Duodenal mucosa (tissue), 2 donors: Measurements from ENCODE around the gene PLEKHS1.
A peak's percentile ranks its signal among the peaks of the same experiment; 100 is the strongest.
"Not testable (repeated sequence)": the region's sequence is repeated elsewhere in the genome, so short reads cannot be mapped to it uniquely, and the experiment has no call there.

ENCODE experiments used
- H3K27ac ChIP-seq: one replicate; pipeline ENCODE4 v1.7.0; 2013; ENCODE audit warnings: low read depth, low read length
- H3K27me3 ChIP-seq, 2 donors: one replicate each; pipeline ENCODE4 v1.7.0; 2013; ENCODE audit warnings: low read length in 2 of 2, control low read depth in 1 of 2; ENCODE audit not compliant: insufficient read depth in 2 of 2, control insufficient read depth in 1 of 2
- H3K36me3 ChIP-seq, 2 donors: one replicate each; pipeline ENCODE4 v1.7.0; 2013; ENCODE audit warnings: low read length in 2 of 2, control low read depth in 1 of 2; ENCODE audit not compliant: insufficient read depth in 2 of 2, control insufficient read depth in 1 of 2
- H3K4me1 ChIP-seq, 2 donors: one replicate each; pipeline ENCODE4 v1.7.0; 2013; ENCODE audit warnings: low read length in 2 of 2, control low read depth in 1 of 2; ENCODE audit not compliant: insufficient read depth in 2 of 2, control insufficient read depth in 1 of 2
- H3K4me3 ChIP-seq, 2 donors: one replicate each; pipeline ENCODE4 v1.7.0; 2013; ENCODE audit warnings: low read length in 2 of 2, low read depth in 1 of 2
- H3K9ac ChIP-seq, 2 donors: one replicate each; pipeline ENCODE4 v1.7.0; 2013; ENCODE audit warnings: low read length in 2 of 2, low read depth in 1 of 2
- H3K9me3 ChIP-seq, 2 donors: one replicate each; pipeline ENCODE4 v1.7.0; 2013; ENCODE audit warnings: low read length in 2 of 2, control low read depth in 1 of 2; ENCODE audit not compliant: control insufficient read depth in 1 of 2

PLEKHS1 gene

GRCh38 chr10:113756940-113757543, 5.6 kb downstream of the PLEKHS1 start:
- no peak overlapping the region for H3K9ac ChIP-seq

GRCh38 chr10:113762083-113762482, 10.6 kb downstream of the PLEKHS1 start:
- no peak overlapping the region for H3K27ac ChIP-seq
- H3K9me3 ChIP-seq = peaks cover 0 to 7% of the 10 kb centered on the region in 2 donors
- peaks cover 0 to 20% of the 10 kb centered on the region in 2 donors for H3K4me1 ChIP-seq
- no peaks in the 10 kb centered on the region for H3K27me3 ChIP-seq
- no peaks in the 10 kb centered on the region for H3K36me3 ChIP-seq
- H3K9ac ChIP-seq = no peak overlapping the region
- H3K4me3 ChIP-seq = no peak overlapping the region

More at GRCh38 chr10:113756940-113757543, 5.6 kb downstream of the PLEKHS1 start:
- Histone ChIP-seq H3K4me3 (no peak overlapping the region), H3K27ac (no peak overlapping the region), H3K9me3 (no peaks in the 10 kb centered on the region), H3K27me3 (no peaks in the 10 kb centered on the region), H3K4me1 (peaks cover 17 to 20% of the 10 kb centered on the region in 2 donors), H3K36me3 (no peaks in the 10 kb centered on the region)

GRCh38 chr10:113764582-113764981, 13.1 kb downstream of the PLEKHS1 start:
- Histone ChIP-seq H3K9ac (no peak overlapping the region), H3K4me3 (no peak overlapping the region), H3K36me3 (peaks cover 4 to 7% of the 10 kb centered on the region in 2 donors), H3K4me1 (peaks cover 0 to 20% of the 10 kb centered on the region in 2 donors), H3K27ac (no peak overlapping the region), H3K27me3 (no peaks in the 10 kb centered on the region), H3K9me3 (peaks cover 0 to 7% of the 10 kb centered on the region in 2 donors)

GRCh38 chr10:113765910-113766309, 14.4 kb downstream of the PLEKHS1 start:
- no peak overlapping the region for H3K4me3 ChIP-seq
- peaks cover 0 to 19% of the 10 kb centered on the region in 2 donors for H3K4me1 ChIP-seq
- no peaks in the 10 kb centered on the region for H3K27me3 ChIP-seq
- no peak overlapping the region for H3K27ac ChIP-seq
- H3K9me3 ChIP-seq = peaks cover 0 to 7% of the 10 kb centered on the region in 2 donors
- H3K9ac ChIP-seq = peak overlapping the region in 1 of 2 donors; percentile 28
- H3K36me3 ChIP-seq = peaks cover 12 to 15% of the 10 kb centered on the region in 2 donors

- Histone ChIP-seq H3K4me1 (peaks cover 0 to 17% of the 10 kb centered on the region in 2 donors), H3K27me3 (no peaks in the 10 kb centered on the region), H3K9ac (no peak overlapping the region), H3K4me3 (no peak overlapping the region), H3K27ac (no peak overlapping the region), H3K36me3 (peaks cover 15 to 17% of the 10 kb centered on the region in 2 donors), H3K9me3 (peaks cover 0 to 7% of the 10 kb centered on the region in 2 donors)
Measured at GRCh38 chr10:113767222-113767621, 15.7 kb downstream of the PLEKHS1 start.

GRCh38 chr10:113770346-113770745, 18.9 kb downstream of the PLEKHS1 start:
- Histone ChIP-seq H3K4me3 (no peak overlapping the region), H3K36me3 (peaks cover 32 to 43% of the 10 kb centered on the region in 2 donors), H3K9ac (no peak overlapping the region), H3K9me3 (no peaks in the 10 kb centered on the region), H3K27me3 (no peaks in the 10 kb centered on the region), H3K4me1 (peaks cover 0 to 11% of the 10 kb centered on the region in 2 donors), H3K27ac (no peak overlapping the region)

GRCh38 chr10:113771131-113771530, 19.6 kb downstream of the PLEKHS1 start:
- H3K27me3 ChIP-seq, H3K4me3 ChIP-seq, H3K4me1 ChIP-seq, H3K27ac ChIP-seq, H3K9me3 ChIP-seq, H3K9ac ChIP-seq: not testable (repeated sequence)
- peaks cover 32 to 48% of the 10 kb centered on the region in 2 donors for H3K36me3 ChIP-seq

GRCh38 chr10:113775686-113776294, 24.3 kb downstream of the PLEKHS1 start:
- no peak overlapping the region for H3K4me3 ChIP-seq
- H3K9ac ChIP-seq = no peak overlapping the region
- no peaks in the 10 kb centered on the region for H3K9me3 ChIP-seq
- H3K27me3 ChIP-seq = no peaks in the 10 kb centered on the region
- H3K36me3 ChIP-seq = peaks cover 23 to 52% of the 10 kb centered on the region in 2 donors
- H3K4me1 ChIP-seq = no peaks in the 10 kb centered on the region
- H3K27ac ChIP-seq = no peak overlapping the region

GRCh38 chr10:113776553-113776952, 25.1 kb downstream of the PLEKHS1 start:
- Histone ChIP-seq H3K27ac (no peak overlapping the region), H3K4me3 (no peak overlapping the region), H3K4me1 (no peaks in the 10 kb centered on the region), H3K9me3 (no peaks in the 10 kb centered on the region), H3K36me3 (peaks cover 24 to 54% of the 10 kb centered on the region in 2 donors), H3K9ac (no peak overlapping the region), H3K27me3 (no peaks in the 10 kb centered on the region)

GRCh38 chr10:113780681-113781250, 29.3 kb downstream of the PLEKHS1 start:
- no peaks in the 10 kb centered on the region for H3K4me1 ChIP-seq
- H3K9ac ChIP-seq = no peak overlapping the region
- no peaks in the 10 kb centered on the region for H3K9me3 ChIP-seq
- H3K36me3 ChIP-seq = peaks cover 8 to 19% of the 10 kb centered on the region in 2 donors
- no peaks in the 10 kb centered on the region for H3K27me3 ChIP-seq
- no peak overlapping the region for H3K27ac ChIP-seq
- no peak overlapping the region for H3K4me3 ChIP-seq
